ENCODE results near the gene MAML3.

Gene MAML3

GRCh38 chr4:139736274-139736660, 417.7 kb downstream of the MAML3 start:
- no peak for DNase-seq

- no peak for DNase-seq
Observed at GRCh38 chr4:139735381-139736273, 418.4 kb downstream of the MAML3 start.

GRCh38 chr4:139734875-139735380, 419.1 kb downstream of the MAML3 start:
- DNase-seq, result peak; percentile 87

- no peak for DNase-seq
Observed at GRCh38 chr4:139734201-139734874, 419.6 kb downstream of the MAML3 start.

GRCh38 chr4:139732991-139733570, 420.9 kb downstream of the MAML3 start:
- no peak for DNase-seq

GRCh38 chr4:139728840-139729239, 425.1 kb downstream of the MAML3 start:
- DNase-seq, result no peak

- DNase-seq, result no peak
Observed at GRCh38 chr4:139728146-139728545, 425.8 kb downstream of the MAML3 start.

GRCh38 chr4:139726615-139727014, 427.4 kb downstream of the MAML3 start:
- DNase-seq, result no peak

GRCh38 chr4:139725236-139725635, 428.7 kb downstream of the MAML3 start:
- DNase-seq, result no peak

- DNase-seq, result no peak
Observed at GRCh38 chr4:139721789-139722188, 432.2 kb downstream of the MAML3 start.

GRCh38 chr4:139720806-139721205, 433.2 kb downstream of the MAML3 start:
- DNase-seq, result no peak

- no peak for DNase-seq
Observed at GRCh38 chr4:139719381-139720101, 434.4 kb downstream of the MAML3 start.

- DNase-seq, result no peak
Observed at GRCh38 chr4:139718833-139719232, 435.2 kb downstream of the MAML3 start.

- no peak for DNase-seq
Observed at GRCh38 chr4:139718358-139718757, 435.6 kb downstream of the MAML3 start.

- DNase-seq, result no peak
Observed at GRCh38 chr4:139715746-139716391, 438.1 kb downstream of the MAML3 start.

GRCh38 chr4:139712882-139713281, 441.1 kb downstream of the MAML3 start:
- DNase-seq, result no peak

- no peak for DNase-seq
Observed at GRCh38 chr4:139711461-139711860, 442.5 kb downstream of the MAML3 start.

- DNase-seq, result no peak
Observed at GRCh38 chr4:139710073-139710472, 443.9 kb downstream of the MAML3 start.

- DNase-seq, result no peak
Observed at GRCh38 chr4:139709660-139710059, 444.3 kb downstream of the MAML3 start.

GRCh38 chr4:139704915-139705485, 449.0 kb downstream of the MAML3 start:
- no peak for DNase-seq

- no peak for DNase-seq
Observed at GRCh38 chr4:139700568-139700967, 453.4 kb downstream of the MAML3 start.

Measured in DMS 273 treated with DMSO at 0.1 percent for 48 hours (cell line).